Fibroblast of mammary gland (primary cell): ENCODE measurements around the gene CFAP73.
"Not testable (repeated sequence)": the region's sequence is repeated elsewhere in the genome, so short reads cannot be mapped to it uniquely, and the experiment has no call there.

ENCODE experiments used
- DNase-seq: peaks from one replicate; pipeline ENCODE4 v3.0.0-alpha.2; 2010; ENCODE audit warnings: low read depth
- H3K4me3 ChIP-seq: 2 replicates; pipeline ENCODE4 v1.5.1; 2011; ENCODE audit warnings: low read depth, mild to moderate bottlenecking, low read length, moderate library complexity; ENCODE audit not compliant: control insufficient read depth
- CTCF ChIP-seq: conservative IDR thresholded peaks from 2 replicates; pipeline ENCODE4 v1.5.1; 2011; ENCODE audit warnings: low read depth, low read length, inconsistent platforms; ENCODE audit not compliant: control insufficient read depth, insufficient read depth

Gene CFAP73

DNA sequence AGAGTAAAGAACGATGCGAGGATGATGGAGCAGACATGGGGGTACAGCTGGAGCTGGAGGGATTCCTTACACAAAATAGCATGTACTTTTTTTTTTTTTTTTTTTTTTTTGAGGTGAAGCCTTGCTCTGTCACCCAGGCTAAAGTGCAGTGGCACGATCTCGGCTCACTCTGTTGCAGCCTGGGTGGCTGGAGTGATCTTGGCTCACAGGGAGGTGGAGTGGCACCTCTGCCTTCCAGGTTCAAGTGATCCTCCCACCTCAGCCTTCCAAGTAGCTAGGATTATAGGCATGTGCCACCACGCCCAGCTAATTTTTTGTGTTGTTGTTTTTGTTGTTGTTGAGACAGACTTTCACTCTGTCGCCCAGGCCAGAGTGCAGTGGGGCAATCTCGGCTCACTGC is 8.8 kb upstream of the CFAP73 start:
- TF ChIP-seq CTCF = no peak
- no peak overlapping the region for H3K4me3 ChIP-seq

GRCh38 chr12:113141716-113142115 is 7.8 kb upstream of the CFAP73 start:
- not testable (repeated sequence) for DNase-seq, H3K4me3 ChIP-seq

More for the DNA sequence above, 8.8 kb upstream of the CFAP73 start:
- DNase-seq = no peak

DNA sequence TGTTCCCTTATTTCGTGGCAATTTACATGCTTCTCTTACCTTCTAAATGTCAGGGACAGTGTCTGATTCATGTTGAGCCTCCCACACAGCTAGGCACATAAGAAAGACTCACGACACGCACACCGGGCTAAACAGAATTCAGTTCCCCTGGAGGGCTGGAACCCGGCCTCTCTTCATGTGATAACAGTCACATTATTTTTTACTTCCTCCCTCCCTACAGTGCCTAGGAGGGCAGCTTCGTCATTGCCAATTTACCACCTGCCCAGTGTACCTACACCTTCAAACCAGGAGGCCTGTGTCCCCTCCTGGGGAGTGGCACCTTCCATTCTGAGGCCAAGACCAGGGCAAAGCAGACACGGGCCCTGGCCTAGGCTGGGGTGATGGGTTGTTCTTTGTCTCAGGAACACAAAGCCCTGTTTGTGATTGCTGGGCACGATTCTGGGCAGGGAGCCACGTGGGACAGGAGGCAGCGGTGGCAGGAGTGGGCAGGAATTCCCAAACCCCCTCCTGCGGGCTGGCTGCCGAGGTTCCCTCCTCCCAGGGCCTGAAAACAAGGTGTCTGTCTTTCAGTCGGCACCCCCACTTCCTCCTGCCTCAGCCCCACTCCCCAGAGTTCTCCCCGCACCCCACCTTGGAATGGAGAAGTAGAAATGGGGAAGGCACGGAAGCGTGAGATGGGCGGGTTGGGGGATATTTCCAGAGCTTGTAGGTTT is 7.2 kb upstream of the CFAP73 start:
- no peak overlapping the region for H3K4me3 ChIP-seq
- TF ChIP-seq CTCF = no peak
- no peak for DNase-seq

DNA sequence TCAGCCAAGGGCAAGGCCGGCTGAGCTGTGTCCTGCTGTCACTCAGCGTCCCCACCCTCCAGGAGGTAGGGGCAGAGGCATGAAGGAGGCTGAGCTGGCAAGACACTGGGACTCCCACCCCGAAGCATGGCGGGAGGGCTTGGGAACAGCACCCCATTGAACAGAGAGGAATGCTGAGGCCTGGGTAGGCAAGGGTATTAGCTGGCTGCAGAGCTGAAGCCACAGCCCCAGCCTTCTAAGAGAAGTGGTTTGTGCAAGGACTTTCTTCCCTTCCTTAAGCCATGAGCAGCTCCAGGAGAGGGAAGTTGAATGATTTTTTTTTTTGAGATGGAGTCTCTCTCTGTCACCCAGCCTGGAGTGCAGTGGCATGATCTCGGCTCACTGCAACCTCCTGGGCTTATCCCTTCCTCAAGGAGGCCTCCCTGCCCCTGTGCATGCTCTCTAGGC is 6.6 kb upstream of the CFAP73 start:
- DNase-seq = no peak
- no peak overlapping the region for H3K4me3 ChIP-seq
- no peak for TF ChIP-seq CTCF

GRCh38 chr12:113143959-113144358 is 5.6 kb upstream of the CFAP73 start:
- no peak for TF ChIP-seq CTCF
- no peak for DNase-seq
- no peak overlapping the region for H3K4me3 ChIP-seq

- DNase-seq = no peak
- TF ChIP-seq CTCF = no peak
- no peak overlapping the region for H3K4me3 ChIP-seq
Measured at GRCh38 chr12:113144806-113145205, 4.7 kb upstream of the CFAP73 start.

DNA sequence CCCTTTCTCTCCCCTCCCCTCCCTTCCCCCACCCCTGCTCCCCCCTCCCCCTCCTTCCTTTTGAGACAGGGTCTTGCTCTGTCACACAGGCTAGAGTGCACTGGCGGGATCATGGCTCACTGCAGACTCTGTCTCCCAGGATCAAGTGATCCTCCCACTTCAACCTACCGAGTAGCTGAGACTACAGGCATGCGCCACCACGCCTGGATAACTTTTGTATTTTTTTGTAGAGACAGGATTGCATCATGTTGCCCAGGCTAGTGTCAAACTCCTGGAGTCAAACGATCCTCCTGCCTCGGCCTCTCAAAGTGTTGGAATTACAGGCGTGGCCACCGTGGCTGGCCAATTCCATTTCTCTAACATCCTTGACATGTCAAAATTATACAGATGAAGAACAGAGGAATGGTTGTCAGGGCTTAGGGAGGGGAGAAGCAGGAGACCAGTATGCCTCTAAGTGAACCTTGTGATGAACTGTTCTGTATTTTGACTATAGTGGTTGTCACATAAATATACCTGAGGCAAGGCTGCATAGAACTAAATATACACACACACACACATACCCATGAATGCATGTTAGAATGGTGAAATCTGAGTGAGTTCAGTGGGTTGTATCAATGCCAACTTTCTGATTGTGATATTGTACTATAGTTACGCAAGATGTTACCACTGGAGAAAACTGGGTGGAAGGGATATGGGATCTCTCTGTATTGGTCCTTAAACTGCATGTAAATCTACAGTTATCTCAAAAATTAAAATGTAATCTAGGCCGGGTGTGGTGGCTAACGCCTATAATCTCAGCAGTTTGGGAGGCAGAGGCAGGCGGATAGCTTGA is 3.6 kb upstream of the CFAP73 start:
- TF ChIP-seq CTCF = no peak
- no peak overlapping the region for H3K4me3 ChIP-seq

More for the DNA sequence above, 3.6 kb upstream of the CFAP73 start:
- DNase-seq = peak; percentile 45
